Measurements from ENCODE around the gene CLN3.

DNA sequence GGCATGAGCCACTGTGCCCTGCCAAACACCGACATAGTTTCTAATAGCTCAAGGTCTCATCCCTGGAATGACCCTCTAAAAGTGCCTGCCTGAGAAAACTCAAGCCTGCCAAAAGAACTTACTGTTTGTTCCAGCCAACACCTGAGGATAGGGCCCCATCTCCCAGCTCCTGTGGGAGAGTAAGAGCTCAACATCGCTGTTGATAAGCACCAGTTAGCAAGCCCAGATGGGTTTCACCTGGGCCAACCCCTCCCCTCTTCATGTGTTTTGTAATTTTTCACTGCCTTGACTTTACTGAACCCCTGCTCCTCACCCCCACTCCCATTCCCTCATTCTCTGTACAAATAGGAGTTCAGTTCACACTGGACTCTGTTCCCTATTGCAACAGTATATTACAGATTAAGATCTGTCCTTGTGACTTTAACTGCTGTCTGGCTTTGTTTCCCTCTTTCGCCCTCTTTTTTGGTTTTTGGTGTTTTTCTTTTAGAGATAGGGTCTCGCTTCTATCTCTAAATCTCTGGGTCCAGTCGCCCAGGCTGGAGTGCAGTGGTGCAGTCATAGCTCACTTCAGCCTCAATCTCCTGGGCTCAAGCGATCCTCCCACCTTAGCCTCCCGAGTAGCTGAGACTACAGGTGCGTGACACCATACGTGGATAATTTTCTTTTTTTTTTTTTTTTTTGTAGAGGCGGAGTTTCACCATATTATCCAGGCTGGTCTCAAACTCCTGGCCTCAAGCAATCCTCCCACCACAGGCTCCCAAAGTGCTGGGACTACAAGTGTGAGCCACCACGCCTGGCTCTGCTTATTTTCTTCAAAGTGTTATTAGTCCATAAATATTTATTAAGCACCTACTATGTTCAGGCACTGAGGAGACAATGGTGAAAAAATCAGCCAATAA, 34.6 kb upstream of the CLN3 start:
- TF ChIP-seq BORCS8-MEF2B (CRISPR knock-in tag; IDR thresholded peaks at IDR 0.05) (peak; percentile 68), PRDM15 (CRISPR knock-in tag; IDR thresholded peaks at IDR 0.05) (no peak), ZNF280B (CRISPR knock-in tag; IDR thresholded peaks at IDR 0.05; ENCODE audit: borderline replicate concordance) (no peak), ZNF839 (CRISPR knock-in tag; IDR thresholded peaks at IDR 0.05; ENCODE audit: borderline replicate concordance) (no peak), CBFB (CRISPR knock-in tag; IDR thresholded peaks at IDR 0.05) (peak; percentile 61; the same call in 1 of the 2 replicates), NRL (CRISPR knock-in tag; IDR thresholded peaks at IDR 0.05; ENCODE audit: borderline replicate concordance) (no peak)
- TF ChIP-seq, protein P1, sequence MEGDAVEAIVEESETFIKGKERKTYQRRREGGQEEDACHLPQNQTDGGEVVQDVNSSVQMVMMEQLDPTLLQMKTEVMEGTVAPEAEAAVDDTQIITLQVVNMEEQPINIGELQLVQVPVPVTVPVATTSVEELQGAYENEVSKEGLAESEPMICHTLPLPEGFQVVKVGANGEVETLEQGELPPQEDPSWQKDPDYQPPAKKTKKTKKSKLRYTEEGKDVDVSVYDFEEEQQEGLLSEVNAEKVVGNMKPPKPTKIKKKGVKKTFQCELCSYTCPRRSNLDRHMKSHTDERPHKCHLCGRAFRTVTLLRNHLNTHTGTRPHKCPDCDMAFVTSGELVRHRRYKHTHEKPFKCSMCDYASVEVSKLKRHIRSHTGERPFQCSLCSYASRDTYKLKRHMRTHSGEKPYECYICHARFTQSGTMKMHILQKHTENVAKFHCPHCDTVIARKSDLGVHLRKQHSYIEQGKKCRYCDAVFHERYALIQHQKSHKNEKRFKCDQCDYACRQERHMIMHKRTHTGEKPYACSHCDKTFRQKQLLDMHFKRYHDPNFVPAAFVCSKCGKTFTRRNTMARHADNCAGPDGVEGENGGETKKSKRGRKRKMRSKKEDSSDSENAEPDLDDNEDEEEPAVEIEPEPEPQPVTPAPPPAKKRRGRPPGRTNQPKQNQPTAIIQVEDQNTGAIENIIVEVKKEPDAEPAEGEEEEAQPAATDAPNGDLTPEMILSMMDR (CRISPR knock-in tag; IDR thresholded peaks at IDR 0.05): 0 out of 2 replicates have a peak, but pooled peaks have one; percentile 10

All from HepG2 (cell line).